GM18517 (cell line): ENCODE measurements around the gene SLC26A6.

Source experiments
- ATAC-seq: cut with Tn5 transposase; IDR thresholded peaks from one replicate; pipeline ENCODE4 v1.9.1; 2021; ENCODE audit warnings: mild to moderate bottlenecking, moderate library complexity; ENCODE audit not compliant: unreplicated experiment

Gene SLC26A6

DNA sequence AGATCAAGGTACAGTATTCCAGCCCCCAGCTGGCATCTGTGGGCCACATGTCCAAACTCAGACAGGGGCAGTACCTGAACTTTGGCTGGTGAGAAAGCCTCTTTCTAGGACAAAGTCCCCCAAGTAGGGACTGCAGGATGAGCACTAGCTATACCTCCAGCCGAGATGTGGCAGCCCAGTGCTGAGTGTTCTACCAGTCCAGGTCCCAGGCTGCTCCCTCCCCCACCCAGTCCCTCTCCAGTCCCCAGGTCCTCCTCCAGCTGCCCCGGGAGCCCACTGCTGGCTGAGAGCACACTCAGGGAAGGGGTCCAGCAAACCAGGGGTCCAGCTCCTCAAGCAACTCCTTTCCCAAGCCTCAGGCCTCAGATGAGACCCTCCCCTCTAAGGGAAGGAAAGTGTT is 1.5 kb downstream of the SLC26A6 start:
- ATAC-seq: no peak

- ATAC-seq: no peak
Observed at GRCh38 chr3:48633256-48633655, 2.0 kb downstream of the SLC26A6 start.

DNA sequence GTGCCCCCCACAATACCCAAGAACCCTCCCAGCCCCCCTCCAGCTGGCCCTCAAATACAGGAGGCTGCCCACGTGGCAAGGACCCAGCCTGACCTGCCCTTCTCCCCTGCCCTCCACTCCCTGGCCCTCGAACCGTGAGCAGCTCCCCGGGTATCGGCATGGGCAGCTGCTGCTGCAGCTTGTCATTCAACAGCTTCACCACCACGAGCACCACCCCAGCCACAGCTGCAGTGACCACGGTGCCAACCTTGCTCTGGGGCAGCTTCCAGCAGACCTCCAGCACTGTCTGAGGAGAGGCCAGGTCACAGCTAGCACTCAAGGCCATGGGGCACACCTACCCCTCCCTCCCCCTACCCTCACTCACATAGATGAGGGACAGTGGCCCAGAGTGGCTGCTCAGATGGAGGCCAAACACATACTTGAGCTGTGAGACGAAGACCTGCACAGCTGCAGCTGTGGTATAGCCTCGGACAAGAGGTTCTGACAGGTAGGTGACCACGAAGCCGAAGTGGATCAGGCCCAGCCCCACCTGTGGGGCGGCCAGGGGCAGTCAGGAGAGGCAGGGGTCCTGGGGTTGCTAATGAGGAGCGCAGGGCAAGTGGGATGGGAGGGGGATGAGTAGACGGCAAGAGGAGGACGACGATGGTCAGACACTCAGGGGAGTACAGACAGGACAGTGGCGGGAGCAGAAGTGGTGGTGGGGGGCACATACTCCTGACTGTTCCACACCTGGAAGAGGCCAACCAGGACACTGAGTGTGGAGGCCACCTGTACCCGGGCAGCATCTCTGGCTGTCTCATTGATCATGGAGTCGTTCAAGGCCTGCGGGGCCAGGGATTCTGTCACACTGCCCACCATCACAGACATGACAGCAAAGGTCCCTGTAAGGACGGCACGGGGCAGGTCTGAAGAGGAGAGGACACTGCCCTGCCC is 3.5 kb downstream of the SLC26A6 start:
- no peak for ATAC-seq

DNA sequence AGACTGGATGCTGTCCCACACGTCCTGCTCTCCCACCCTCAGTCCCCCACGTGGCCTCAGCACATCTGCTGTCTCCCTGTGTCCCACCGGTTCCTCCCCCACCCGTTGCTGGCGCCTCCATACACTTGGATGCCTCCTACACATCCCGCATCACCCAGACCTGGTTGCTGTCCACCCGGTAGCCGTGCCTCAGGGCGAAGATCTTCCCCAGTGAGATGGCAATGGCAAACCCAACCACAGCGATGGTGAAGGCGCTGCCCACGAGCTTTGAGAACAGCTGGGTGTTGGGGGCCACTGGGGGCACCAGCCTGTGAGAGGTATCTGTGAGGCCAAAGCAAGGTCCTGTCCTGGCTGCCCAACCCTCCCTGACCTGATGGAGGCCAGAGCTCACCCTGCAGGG is 4.4 kb downstream of the SLC26A6 start:
- no peak for ATAC-seq

DNA sequence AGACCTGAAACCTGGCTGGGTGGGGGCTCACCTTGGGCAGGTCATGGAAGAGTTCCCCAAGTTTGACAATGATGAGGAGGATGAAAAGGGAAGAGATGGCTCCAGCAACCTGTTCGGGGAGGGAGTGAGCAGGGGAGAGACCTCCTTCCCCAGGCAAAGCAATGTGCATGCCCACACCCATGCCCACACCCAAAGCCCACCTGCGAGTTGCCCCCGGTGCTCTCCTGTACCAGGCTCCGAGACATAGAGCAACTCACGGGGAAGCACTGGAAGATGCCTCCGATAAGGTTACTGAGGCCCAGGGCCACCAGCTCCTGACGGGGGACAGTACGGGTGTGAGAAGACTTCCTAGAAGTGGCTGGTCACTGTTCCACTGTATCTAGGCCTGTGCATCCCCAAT is 4.9 kb downstream of the SLC26A6 start:
- no peak for ATAC-seq

DNA sequence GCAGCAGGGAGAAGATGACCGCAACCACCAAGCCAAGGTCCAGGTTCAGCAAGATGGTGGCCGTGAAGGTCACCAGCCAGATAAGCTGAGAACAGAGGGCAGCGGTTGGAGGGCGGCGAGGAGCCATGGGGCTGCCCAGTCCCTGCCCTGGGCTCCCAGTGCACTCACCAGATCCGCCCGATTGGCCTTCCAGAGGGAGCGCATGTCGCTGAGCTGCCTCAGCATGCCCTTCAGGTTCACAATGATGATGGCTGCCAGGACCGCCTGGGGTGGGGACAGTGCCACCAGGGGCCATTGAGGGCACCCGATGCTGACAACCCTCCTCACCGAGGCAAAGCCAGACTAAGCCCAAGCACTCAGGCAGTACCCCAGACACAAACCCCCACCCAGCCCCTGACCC is 5.4 kb downstream of the SLC26A6 start:
- ATAC-seq: no peak

- ATAC-seq: no peak
Observed at GRCh38 chr3:48628277-48629017, 6.8 kb downstream of the SLC26A6 start.

GRCh38 chr3:48625600-48625999 is 9.7 kb downstream of the SLC26A6 start:
- ATAC-seq: no peak

DNA sequence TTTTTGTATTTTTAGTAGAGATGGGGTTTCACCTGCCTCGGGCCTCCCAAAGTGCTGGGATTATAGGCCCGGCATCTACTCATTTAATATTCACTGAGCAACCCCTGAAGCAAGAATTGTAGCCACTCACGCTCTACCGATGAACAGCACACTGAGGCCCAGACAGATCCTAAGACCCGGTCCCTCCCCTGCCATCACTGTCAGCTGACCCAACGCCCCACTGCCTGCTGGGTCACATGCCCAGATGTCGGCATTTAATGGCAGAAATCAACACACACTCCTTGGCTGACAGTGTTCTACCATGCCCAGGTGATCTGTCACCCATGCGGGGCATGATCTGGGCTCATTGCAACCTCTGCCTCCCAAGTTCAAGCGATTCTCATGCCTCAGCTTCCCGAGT is 10.5 kb downstream of the SLC26A6 start:
- no peak for ATAC-seq

DNA sequence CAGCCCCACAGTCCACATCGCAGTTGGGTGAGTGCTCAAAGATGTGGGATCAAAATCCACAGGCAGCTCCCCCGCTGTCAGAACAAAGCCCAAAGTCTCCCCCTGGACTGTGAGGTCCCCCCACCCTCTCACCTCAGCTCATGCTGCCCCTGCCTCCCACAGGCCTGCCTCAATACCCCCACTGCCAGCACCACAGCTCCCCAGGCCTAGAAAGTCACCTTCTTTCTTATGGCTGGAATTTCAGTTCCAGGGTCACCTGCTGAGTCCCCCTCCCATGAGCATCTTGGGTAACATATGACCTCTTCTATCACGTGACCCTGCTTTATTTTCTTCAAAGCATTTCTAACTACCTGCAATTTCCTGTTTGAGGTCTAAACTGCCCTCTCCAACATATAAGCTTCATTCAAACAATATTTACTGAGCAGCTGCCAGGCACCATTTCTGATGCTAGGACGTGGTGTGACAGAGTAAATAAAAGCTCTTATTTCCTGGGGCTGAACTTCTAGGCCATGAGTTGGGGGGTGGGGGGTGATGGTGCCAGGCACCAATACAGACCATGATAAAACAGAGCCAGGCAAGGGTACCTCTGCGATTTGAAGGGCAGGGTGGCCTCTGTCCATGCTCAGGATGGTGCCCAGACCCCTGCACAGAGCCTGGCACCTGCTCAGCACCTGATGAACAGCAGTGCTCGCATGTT is 11.3 kb downstream of the SLC26A6 start:
- ATAC-seq: no peak

DNA sequence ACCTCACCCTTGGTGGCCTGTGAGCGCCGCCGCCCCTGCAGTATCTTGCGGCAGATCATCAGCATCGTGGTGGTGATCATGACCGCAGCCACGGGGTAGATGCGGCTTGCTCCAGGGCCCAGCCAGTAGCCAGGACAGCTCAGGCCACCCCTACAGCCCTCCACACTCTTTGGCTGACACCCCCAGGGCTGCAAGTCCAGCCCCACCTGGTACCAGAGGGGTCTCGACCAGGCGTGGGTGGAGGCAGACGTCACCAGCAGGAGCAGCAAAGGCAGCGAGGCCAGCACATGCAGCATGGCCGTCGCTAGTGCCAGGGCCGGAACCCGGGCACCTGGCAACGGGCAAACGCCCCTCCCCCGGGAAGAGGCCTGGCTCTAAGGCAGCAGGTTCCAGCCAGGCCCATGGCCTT is 13.8 kb downstream of the SLC26A6 start, which contains the start of gene TMEM89:
TMEM89 (minus strand) TSS at position 309 of the 409 bp plus-strand sequence; CDS start at position 296, 13 bp downstream.
- ATAC-seq: no peak

DNA sequence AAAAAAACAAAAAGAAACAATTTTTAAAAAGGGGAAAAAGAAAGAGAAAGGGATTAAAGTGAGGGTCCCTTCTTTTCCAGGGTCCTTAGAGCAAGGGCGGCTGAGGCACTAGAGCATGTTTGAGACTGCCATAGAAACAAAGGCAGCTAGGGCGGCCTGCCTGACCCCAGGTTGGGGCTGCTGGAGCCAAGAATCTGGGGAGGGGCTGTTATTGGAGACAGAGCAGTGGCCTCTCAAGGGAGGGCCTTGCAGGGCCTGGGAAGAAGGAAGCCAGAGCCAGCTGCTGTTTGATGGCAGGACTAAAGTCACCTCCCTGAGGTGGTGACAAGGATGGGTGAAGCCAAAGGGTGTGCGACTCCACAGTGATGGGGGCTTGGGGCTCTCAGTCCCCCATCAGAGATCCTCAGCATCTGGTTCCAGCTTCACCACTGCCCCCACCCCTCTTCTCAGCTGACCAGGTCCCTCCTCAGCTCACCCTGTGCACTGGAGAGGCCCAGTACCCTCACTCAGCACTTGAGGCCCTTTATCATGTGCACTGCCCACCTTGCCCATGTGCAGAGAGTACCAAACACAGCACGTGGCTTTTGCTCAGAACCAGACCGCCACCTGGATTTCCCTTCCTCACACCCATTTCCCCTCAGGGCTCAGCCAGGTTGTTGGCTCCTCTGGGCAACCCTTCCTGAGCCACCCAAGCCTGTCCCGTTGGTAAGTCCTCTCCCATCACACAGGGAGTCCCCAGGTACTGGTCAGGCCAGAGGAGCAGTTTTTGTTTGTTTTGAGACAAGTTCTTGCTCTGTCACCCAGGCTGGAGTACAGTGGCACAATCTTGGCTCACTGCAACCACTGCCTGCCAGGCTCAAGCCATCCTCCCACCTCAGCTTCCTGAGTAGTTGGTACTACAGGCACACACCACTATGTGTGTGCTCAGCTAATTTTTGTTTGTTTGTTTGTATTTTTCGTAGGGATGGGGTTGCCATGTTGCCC is 15.4 kb downstream of the SLC26A6 start:
- ATAC-seq: no peak

GRCh38 chr3:48617559-48617958 is 17.7 kb downstream of the SLC26A6 start:
- ATAC-seq: no peak

DNA sequence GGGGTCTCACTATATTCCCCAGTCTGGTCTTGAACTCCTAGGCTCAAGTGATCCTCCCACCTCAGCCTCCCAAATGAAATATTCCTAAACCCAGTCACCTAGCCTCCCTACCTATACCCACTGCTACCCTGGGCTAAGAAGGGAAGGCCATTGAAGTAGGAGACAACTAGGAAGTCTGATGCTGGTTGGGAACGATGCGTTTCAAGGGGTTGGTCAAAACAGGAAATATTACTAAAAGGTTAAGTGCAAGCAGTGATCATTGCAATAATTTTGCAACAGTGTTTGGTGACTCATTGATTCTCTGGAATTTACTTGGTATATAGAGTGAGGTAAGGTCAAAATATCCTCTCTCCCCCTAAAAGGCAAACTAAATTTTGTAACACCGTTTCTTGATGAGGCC is 21.2 kb downstream of the SLC26A6 start:
- ATAC-seq: no peak

DNA sequence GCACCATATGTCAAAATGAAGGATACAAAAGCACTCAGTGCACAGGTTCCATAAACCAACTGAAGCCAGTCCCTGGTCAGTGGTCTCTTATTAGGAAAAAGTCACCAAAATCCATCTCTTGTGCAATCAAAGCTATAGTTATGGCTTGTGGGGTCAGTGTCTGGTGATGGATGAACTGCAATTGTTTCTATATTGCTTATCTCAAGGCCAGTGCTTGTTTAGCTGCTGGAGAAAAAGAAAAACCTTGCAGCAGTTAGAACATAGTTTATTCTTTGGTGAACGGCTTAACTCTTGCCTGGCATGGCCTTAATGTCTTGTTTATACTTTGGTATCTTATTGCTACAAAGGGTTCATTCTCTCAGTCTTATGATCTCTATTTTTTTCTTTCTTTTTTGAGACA is 23.0 kb downstream of the SLC26A6 start:
- ATAC-seq: no peak

DNA sequence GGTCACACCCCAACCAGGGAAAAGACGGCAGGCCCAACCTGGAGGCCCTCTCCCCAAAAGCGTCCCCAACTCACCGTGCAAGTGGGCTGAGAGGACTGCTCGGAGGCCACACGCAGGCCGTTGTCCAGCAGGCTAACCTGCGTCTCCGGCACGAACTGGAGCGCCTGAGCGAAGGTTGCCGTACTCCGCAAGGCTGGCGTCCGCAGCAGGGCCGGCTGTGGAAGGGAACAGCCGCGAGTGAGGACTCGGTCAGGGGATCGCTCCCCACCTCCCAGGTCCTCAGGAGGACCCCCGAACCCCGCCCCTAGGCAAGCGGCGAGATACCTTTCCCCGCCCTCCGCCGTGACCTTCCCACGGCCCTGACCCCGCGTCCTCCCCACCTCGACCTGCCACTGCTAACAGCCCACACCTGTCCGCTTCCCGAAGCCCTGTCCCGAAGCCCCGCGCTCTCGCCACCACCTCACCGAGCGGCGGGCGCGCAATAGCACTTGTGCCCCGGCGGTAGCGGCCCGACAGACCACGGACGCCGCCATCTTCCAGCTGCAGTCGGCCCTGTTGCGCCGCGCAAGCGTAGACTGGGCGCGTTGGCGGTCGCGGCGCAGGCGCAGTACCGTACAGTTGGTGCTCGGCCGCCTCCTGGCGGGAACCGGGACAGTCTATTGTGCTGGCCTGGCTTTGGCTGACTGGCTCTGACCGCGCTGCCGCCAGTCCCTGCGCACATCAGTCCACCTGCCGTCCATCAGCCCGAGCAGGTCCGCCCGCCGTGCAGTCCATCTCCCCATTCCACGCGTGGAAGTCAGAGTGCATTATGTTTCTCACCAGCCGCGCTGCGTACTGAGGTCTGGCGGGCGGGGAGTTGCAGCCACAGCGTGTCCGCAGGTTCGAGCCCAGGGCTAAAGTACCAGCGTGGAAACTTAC is 25.9 kb downstream of the SLC26A6 start, which contains the start of gene UQCRC1:
UQCRC1 (minus strand) TSS at position 559 of the 918 bp plus-strand sequence; CDS start at position 533, 26 bp downstream.
- ATAC-seq: peak; percentile 91

DNA sequence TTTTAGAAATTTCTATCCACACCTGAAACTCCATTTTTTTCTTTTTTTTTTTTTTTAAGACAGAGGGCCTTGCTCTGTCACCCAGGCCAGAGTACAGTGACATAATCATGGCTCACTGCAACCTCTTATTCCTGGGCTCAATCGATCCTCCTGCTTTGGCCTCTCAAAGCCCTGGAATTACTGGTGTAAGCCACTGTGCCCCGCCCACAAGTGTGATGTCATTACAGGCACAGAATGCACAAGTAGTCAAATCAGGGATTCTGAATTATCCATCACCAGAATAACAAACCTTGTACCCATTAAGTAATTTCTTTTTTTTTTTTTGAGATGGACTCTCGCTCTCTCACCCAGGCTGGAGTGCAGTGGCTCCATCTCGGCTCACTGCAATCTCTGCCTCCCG is 27.7 kb downstream of the SLC26A6 start:
- ATAC-seq: no peak

DNA sequence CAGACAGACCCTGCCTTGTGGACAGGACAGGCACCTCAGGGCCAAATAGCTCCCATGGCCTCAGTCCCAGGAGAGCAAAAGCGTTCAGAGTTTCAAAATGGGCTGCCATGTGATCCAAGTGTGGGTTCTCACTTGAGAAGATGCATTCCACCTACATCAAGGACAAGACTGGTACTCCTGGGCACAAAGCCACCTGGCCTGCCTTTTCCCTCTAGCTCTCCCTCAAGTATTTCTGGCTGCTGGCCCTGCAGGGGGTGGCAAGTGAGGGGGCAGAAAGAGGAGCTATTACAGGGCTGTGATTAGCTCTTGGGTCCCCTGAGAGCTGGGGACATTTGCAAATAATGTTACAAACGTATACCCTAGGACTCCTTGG is 33.7 kb downstream of the SLC26A6 start:
- no peak for ATAC-seq
